Measurements from ENCODE around the gene CCDC183.
"Not testable (repeated sequence)": the region's sequence is repeated elsewhere in the genome, so short reads cannot be mapped to it uniquely, and the experiment has no call there.

The CCDC183 gene

DNA sequence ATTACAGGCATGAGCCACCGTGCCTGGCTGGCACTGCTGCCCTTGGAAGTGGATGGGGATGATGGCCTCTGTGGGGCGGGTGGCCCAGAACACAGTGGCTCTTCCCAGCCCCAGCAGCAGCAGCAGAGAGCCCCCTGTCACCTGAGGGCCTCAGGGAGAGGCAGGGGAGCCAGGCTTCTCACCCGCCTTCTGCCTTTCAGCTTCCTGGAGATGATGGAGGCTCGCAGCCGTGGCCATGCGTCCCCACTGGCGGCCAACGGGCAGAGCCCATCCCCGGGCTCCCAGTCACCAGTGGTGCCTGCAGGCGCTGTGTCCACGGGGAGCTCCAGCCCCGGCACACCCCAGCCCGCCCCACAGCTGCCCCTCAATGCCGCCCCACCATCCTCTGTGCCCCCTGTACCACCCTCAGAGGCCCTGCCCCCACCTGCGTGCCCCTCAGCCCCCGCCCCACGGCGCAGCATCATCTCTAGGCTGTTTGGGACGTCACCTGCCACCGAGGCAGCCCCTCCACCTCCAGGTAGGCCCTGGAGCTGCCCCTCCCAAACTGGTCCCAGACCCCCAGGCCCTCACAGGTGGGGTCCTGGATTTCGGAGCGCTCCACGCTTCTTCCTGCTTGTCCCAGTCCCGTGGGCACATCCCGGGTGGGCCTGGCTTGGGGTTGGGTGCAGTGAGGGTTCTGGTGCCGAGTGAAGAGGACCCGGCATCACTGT, 41.2 kb downstream of the CCDC183 start:
- H3K27me3 ChIP-seq (ENCODE audit: control insufficient read depth, insufficient read depth, low read length), result no peaks in the 10 kb centered on the region
- H3K9me3 ChIP-seq (ENCODE audit: control insufficient read depth, insufficient read depth, low read depth, low read length), result no peaks in the 10 kb centered on the region
- H3K27ac ChIP-seq (ENCODE audit: low read depth, low read length), result no peak overlapping the region
- H3K36me3 ChIP-seq (ENCODE audit: control insufficient read depth, insufficient read depth, low read length), result peaks cover 53% of the 10 kb centered on the region
- H3K9ac ChIP-seq (ENCODE audit: low read length), result no peak overlapping the region
- H3K4me1 ChIP-seq (ENCODE audit: control insufficient read depth, insufficient read depth, low read length), result peaks cover 26% of the 10 kb centered on the region
- no peak overlapping the region for H3K4me3 ChIP-seq (ENCODE audit: low read depth, low read length)

- H3K9ac ChIP-seq (ENCODE audit: low read length); H3K27ac ChIP-seq (ENCODE audit: low read depth, low read length); H3K27me3 ChIP-seq (ENCODE audit: control insufficient read depth, insufficient read depth, low read length); H3K4me3 ChIP-seq (ENCODE audit: low read depth, low read length); H3K9me3 ChIP-seq (ENCODE audit: control insufficient read depth, insufficient read depth, low read depth, low read length): not testable (repeated sequence)
- peaks cover 30% of the 10 kb centered on the region for H3K4me1 ChIP-seq (ENCODE audit: control insufficient read depth, insufficient read depth, low read length)
- H3K36me3 ChIP-seq (ENCODE audit: control insufficient read depth, insufficient read depth, low read length), result peaks cover 48% of the 10 kb centered on the region
Measured at GRCh38 chr9:136837856-136838277, 41.7 kb downstream of the CCDC183 start.

GRCh38 chr9:136838314-136839228, 42.4 kb downstream of the CCDC183 start:
- Histone ChIP-seq H3K9ac (ENCODE audit: low read length) (no peak overlapping the region), H3K4me3 (ENCODE audit: low read depth, low read length) (no peak overlapping the region), H3K27ac (ENCODE audit: low read depth, low read length) (no peak overlapping the region), H3K36me3 (ENCODE audit: control insufficient read depth, insufficient read depth, low read length) (peaks cover 47% of the 10 kb centered on the region), H3K4me1 (ENCODE audit: control insufficient read depth, insufficient read depth, low read length) (peaks cover 30% of the 10 kb centered on the region), H3K9me3 (ENCODE audit: control insufficient read depth, insufficient read depth, low read depth, low read length) (no peaks in the 10 kb centered on the region), H3K27me3 (ENCODE audit: control insufficient read depth, insufficient read depth, low read length) (no peaks in the 10 kb centered on the region)

DNA sequence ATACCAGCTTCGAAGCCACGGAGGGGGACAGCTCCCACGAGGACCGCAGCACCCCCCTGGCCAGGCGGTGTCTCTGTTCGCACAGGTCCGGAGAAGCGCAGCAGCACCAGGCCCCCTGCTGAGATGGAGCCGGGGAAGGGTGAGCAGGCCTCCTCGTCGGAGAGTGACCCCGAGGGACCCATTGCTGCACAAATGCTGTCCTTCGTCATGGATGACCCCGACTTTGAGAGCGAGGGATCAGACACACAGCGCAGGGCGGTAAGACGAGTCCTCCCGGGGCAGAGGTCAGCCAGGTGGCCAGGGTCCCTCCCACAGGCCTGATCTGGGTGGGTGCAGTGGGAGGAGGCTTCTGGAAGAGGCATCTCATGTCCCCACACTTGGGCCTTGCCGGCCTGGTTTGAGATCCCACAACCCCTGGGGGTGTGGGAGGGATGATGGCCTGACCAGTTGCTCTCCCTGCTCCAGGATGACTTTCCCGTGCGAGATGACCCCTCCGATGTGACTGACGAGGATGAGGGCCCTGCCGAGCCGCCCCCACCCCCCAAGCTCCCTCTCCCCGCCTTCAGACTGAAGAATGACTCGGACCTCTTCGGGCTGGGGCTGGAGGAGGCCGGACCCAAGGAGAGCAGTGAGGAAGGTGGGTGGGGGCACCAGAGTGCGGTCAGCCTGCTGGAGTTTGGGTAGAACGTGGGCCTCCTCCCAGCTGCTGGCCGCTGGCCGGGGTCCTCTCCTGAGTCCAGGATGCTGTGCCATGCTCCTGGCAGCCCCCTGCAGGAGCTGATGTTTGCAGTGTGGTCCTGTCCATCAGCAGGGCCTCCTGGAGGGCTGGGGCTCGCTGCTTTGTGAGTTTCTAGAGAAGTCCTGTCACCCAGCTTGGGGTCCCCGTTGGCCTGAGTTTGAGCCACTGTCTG, 43.3 kb downstream of the CCDC183 start:
- H3K27me3 ChIP-seq (ENCODE audit: control insufficient read depth, insufficient read depth, low read length), result no peaks in the 10 kb centered on the region
- no peak overlapping the region for H3K4me3 ChIP-seq (ENCODE audit: low read depth, low read length)
- peaks cover 42% of the 10 kb centered on the region for H3K36me3 ChIP-seq (ENCODE audit: control insufficient read depth, insufficient read depth, low read length)
- no peak overlapping the region for H3K9ac ChIP-seq (ENCODE audit: low read length)
- peaks cover 30% of the 10 kb centered on the region for H3K4me1 ChIP-seq (ENCODE audit: control insufficient read depth, insufficient read depth, low read length)
- 0 out of 2 replicates have a peak overlapping the region, but pooled peaks have one; percentile 0 for H3K27ac ChIP-seq (ENCODE audit: low read depth, low read length)
- H3K9me3 ChIP-seq (ENCODE audit: control insufficient read depth, insufficient read depth, low read depth, low read length), result no peaks in the 10 kb centered on the region

- Histone ChIP-seq H3K9me3 (ENCODE audit: control insufficient read depth, insufficient read depth, low read depth, low read length) (no peaks in the 10 kb centered on the region), H3K4me3 (ENCODE audit: low read depth, low read length) (no peak overlapping the region), H3K27me3 (ENCODE audit: control insufficient read depth, insufficient read depth, low read length) (no peaks in the 10 kb centered on the region; the same call in 1 of the 2 replicates), H3K9ac (ENCODE audit: low read length) (no peak overlapping the region), H3K27ac (ENCODE audit: low read depth, low read length) (0 out of 2 replicates have a peak overlapping the region, but pooled peaks have one; percentile 0), H3K4me1 (ENCODE audit: control insufficient read depth, insufficient read depth, low read length) (peaks cover 30% of the 10 kb centered on the region), H3K36me3 (ENCODE audit: control insufficient read depth, insufficient read depth, low read length) (peaks cover 39% of the 10 kb centered on the region)
Measured at GRCh38 chr9:136840140-136840876, 44.2 kb downstream of the CCDC183 start.

GRCh38 chr9:136840877-136841645, 44.9 kb downstream of the CCDC183 start:
- peaks cover 32% of the 10 kb centered on the region for H3K36me3 ChIP-seq (ENCODE audit: control insufficient read depth, insufficient read depth, low read length)
- H3K27me3 ChIP-seq (ENCODE audit: control insufficient read depth, insufficient read depth, low read length), result no peaks in the 10 kb centered on the region; the same call in 1 of the 2 replicates
- H3K4me1 ChIP-seq (ENCODE audit: control insufficient read depth, insufficient read depth, low read length), result peaks cover 30% of the 10 kb centered on the region
- H3K4me3 ChIP-seq (ENCODE audit: low read depth, low read length), result no peak overlapping the region
- H3K9ac ChIP-seq (ENCODE audit: low read length), result no peak overlapping the region
- no peaks in the 10 kb centered on the region for H3K9me3 ChIP-seq (ENCODE audit: control insufficient read depth, insufficient read depth, low read depth, low read length)
- no peak overlapping the region for H3K27ac ChIP-seq (ENCODE audit: low read depth, low read length)

DNA sequence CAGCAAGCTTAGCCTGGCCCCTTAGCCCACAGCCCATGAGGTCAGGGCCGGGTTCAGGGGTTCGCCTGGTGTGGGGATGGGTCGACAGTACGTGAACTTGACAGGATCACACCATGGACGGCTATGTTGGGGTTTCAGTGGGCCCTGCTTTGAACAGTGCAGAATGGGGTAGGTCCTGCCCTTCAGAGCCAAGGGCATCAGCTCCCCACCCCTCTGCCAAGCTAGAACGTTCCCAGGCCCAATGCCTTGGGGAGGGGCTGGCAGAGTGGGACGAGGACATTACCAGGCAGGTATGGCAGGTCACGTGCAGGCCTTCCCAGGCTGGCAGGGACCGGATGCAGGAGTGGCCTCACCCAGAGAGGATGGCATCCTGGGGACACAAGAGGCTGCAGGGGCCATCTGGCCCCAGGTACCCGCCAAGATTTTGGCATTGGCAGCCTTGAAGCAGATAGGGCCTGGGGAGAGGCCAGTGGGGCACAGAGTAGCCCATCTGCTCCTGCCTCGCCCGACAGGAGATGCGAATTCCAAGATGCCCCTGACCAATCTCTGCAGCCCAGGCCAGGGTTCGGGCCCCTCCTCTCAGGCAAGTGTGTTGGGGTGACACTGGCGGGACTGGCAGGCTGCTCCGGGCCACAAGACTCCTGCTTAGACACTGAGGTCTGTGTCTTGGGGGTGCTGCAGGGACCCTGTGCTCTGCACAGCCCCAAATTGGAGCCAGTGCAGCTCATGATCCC, 45.7 kb downstream of the CCDC183 start:
- H3K9me3 ChIP-seq (ENCODE audit: control insufficient read depth, insufficient read depth, low read depth, low read length); H3K27me3 ChIP-seq (ENCODE audit: control insufficient read depth, insufficient read depth, low read length); H3K9ac ChIP-seq (ENCODE audit: low read length); H3K27ac ChIP-seq (ENCODE audit: low read depth, low read length): not testable (repeated sequence)
- H3K36me3 ChIP-seq (ENCODE audit: control insufficient read depth, insufficient read depth, low read length), result peaks cover 26% of the 10 kb centered on the region
- peaks cover 30% of the 10 kb centered on the region for H3K4me1 ChIP-seq (ENCODE audit: control insufficient read depth, insufficient read depth, low read length)
- peak overlapping the region; percentile 34; the same call in 1 of the 2 replicates for H3K4me3 ChIP-seq (ENCODE audit: low read depth, low read length)

DNA sequence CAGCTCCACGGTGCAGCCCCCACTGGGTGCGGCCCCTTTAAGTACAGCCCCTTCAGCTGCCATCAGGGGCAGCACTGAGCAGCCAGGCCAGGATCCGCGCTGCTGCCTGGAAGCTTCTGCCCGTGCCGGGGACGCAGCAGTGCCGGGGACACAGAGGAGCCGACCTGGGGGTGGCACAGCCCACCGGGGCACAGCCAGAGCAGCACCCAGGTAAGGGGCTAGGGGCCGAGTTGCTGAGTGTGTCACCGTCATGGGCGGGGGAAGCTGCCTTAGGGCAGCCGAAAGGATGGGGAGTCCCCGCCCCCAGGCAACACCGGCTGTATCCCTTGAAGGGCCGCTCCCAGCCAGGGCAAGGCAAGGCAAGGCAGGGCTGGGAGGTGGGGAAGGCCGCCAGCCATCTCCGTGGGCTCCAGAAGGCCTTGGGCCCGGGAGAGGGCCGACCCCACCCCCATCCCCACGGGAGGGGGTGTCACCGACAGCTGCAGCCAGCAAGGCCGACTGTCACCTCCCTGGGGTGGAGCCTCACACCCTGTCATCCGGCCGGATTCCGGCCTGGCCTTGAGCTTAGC, 46.3 kb downstream of the CCDC183 start, which contains the start of gene AJM1:
Gene AJM1 (plus strand): TSS at position 99 of the 569 bp plus-strand sequence. CDS start 1,937 bp downstream, outside the sequence.
- not testable (repeated sequence) for H3K27me3 ChIP-seq (ENCODE audit: control insufficient read depth, insufficient read depth, low read length); H3K27ac ChIP-seq (ENCODE audit: low read depth, low read length); H3K9me3 ChIP-seq (ENCODE audit: control insufficient read depth, insufficient read depth, low read depth, low read length); H3K9ac ChIP-seq (ENCODE audit: low read length)
- peak within 1 kb of the TSS; percentile 34 for H3K4me3 ChIP-seq (ENCODE audit: low read depth, low read length)
- H3K36me3 ChIP-seq (ENCODE audit: control insufficient read depth, insufficient read depth, low read length), result peaks cover 26% of the 10 kb centered on the region
- peaks cover 30% of the 10 kb centered on the region for H3K4me1 ChIP-seq (ENCODE audit: control insufficient read depth, insufficient read depth, low read length)

DNA sequence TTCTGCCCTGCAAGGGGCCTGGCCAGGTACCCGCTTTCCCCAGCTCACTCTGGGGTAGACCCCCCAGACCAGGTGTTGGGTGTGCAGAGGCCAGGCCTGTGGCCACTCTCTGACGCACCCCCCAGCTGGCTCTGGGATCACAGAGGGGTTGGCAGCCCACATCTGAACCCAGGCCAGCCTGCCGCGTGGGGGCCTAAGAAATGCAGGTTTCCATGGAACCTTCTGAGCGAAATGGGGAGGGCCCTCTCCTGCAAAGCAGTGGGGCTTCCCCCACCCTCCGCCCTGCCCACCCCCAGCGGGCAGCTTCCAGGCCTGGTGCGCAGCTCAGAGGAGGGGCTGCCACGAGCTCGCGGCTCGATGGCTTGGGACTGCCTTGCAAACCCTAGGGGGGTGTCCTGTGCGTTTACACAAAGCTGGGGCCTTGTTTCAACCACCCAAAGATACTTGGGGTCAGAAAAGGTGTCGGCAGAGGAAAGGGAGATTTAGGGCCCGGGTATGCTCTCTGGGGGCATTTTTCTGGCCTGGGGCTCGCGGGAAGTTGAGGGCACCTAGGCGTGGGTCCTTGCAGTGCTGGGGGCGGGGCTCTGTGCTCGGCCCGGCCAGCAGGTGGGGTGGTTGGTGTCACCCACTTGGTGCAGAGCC, 47.1 kb downstream of the CCDC183 start:
- not testable (repeated sequence) for H3K27ac ChIP-seq (ENCODE audit: low read depth, low read length); H3K9me3 ChIP-seq (ENCODE audit: control insufficient read depth, insufficient read depth, low read depth, low read length); H3K4me3 ChIP-seq (ENCODE audit: low read depth, low read length); H3K9ac ChIP-seq (ENCODE audit: low read length); H3K27me3 ChIP-seq (ENCODE audit: control insufficient read depth, insufficient read depth, low read length)
- Histone ChIP-seq H3K36me3 (ENCODE audit: control insufficient read depth, insufficient read depth, low read length) (peaks cover 18% of the 10 kb centered on the region), H3K4me1 (ENCODE audit: control insufficient read depth, insufficient read depth, low read length) (peaks cover 30% of the 10 kb centered on the region)

All from HUES6 (cell line).